ENCODE measurements around the gene KRT33B. TPM values are rescaled to one million over a fixed set of nuclear protein-coding genes. Genes with fewer than 3 reads are reported as not detected.

The KRT33B gene
- total RNA-seq, 1 experiment from 2014 or later, result not detected

DNA sequence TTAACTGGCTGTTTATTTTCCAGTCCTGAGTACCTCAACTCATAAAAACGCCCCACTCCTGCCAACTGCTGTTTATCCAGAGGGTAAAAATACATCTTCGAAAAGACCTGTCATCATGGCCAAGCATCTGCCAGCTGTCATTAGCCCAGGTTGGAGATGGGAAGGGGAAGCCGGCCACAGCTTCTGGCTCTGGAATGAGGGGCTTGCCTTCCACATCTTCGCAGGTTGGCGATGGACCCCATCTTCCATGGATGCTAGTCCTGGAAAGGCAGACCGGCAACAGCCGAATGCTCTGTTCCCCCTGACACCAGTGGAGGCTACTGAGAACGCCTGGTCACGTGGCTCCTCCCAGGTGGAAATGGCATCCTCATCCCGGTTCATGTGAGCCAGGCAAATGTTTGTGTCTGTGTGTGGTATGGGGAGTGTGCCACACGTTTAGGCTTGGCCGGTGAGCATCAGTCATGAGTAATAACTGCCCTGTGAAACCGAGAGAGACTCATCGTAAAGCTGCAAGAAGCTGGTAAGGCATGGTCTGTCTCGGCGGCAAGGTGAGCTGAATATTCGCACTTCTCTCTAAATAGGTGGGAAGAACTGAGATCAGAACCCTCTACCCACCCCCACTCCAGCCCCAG, 53.7 kb downstream of the KRT33B start:
- H3K36me3 Mint-ChIP-seq (ENCODE audit: insufficient read depth in 1 of 3, low read depth in 3 of 3), result peaks cover 0 to 15% (median 12%) of the 10 kb centered on the region in 3 experiments; a peak in 1 of 7 replicates
- H3K27me3 Mint-ChIP-seq (ENCODE audit: low read depth), result peaks cover 9% of the 10 kb centered on the region
- H3K9me3 ChIP-seq (ENCODE audit: control insufficient read depth, low read depth, low read length), result no peaks in the 10 kb centered on the region
- H2AFZ ChIP-seq (ENCODE audit: low read length), result no peak overlapping the region
- no peak overlapping the region for H3K27ac Mint-ChIP-seq
- H4K20me1 ChIP-seq (ENCODE audit: control insufficient read depth, insufficient read depth, insufficient read length), result no peaks in the 10 kb centered on the region
- no CpG with 5 or more reads among the region's 17 CpGs for WGBS (ENCODE audit: extremely low coverage, insufficient read length, low lambda C conversion rate)
- no peak for DNase-seq
- H4K91ac ChIP-seq (ENCODE audit: insufficient read length, low read depth, low read length), result no peak overlapping the region
- no peak overlapping the region; the same call in 1 of the 2 replicates for H3K4ac ChIP-seq (ENCODE audit: low read depth, low read length)
- no peaks in the 10 kb centered on the region for H3K79me1 ChIP-seq (ENCODE audit: insufficient read depth, low read depth, low read length, poor library complexity, severe bottlenecking)
- no peak overlapping the region for H3K4me3 Mint-ChIP-seq
- H3K9ac ChIP-seq (ENCODE audit: extremely low read depth, insufficient read length, low read length), result no peak overlapping the region
- H2BK120ac ChIP-seq (ENCODE audit: low read depth, low read length, poor library complexity, severe bottlenecking), result no peak overlapping the region
- no peak overlapping the region for H3K27ac ChIP-seq (ENCODE audit: insufficient read length, low read depth, low read length)
- peaks cover 0 to 3% of the 10 kb centered on the region in 2 experiments; a peak in 1 of 4 replicates for H3K4me1 Mint-ChIP-seq
- no peak overlapping the region for H3K4me2 ChIP-seq (ENCODE audit: insufficient read depth, insufficient read length, low read length)
- H3K79me2 ChIP-seq (ENCODE audit: insufficient read depth, low read length), result no peaks in the 10 kb centered on the region
- no peaks in the 10 kb centered on the region for H3K27me3 ChIP-seq (ENCODE audit: insufficient read depth, low read length)
- no peak overlapping the region for H3K23ac ChIP-seq (ENCODE audit: insufficient read length, low read depth, low read length)
- H3K18ac ChIP-seq (ENCODE audit: insufficient read length, low read depth, low read length), result no peak overlapping the region
- no peak overlapping the region for H4K5ac ChIP-seq (ENCODE audit: insufficient read length, low read depth, low read length)
- no peak overlapping the region for H2BK12ac ChIP-seq (ENCODE audit: insufficient read length, low read depth, low read length)
- H4K8ac ChIP-seq (replicated peaks; ENCODE audit: insufficient read length, low read depth, low read length), result no peak overlapping the region
- no peak overlapping the region for H3K56ac ChIP-seq (ENCODE audit: insufficient read length, low read depth, low read length)
- H3T11ph ChIP-seq (ENCODE audit: low read length), result no peak overlapping the region
- H2AK5ac ChIP-seq (ENCODE audit: insufficient read length, low read length), result no peak overlapping the region
- H3K14ac ChIP-seq (ENCODE audit: insufficient read depth, low read length), result no peak overlapping the region; the same call in 1 of the 2 replicates
- H2BK5ac ChIP-seq (ENCODE audit: insufficient read length, low read length), result no peak overlapping the region
- no peak overlapping the region for H2BK20ac ChIP-seq (ENCODE audit: low read depth, low read length, poor library complexity, severe bottlenecking)
- H3K9me3 Mint-ChIP-seq, result peaks cover 16% of the 10 kb centered on the region in 2 experiments; a peak in 4 of 5 replicates
- H2BK15ac ChIP-seq (ENCODE audit: low read depth, low read length), result no peak overlapping the region
- TF ChIP-seq, protein P1, sequence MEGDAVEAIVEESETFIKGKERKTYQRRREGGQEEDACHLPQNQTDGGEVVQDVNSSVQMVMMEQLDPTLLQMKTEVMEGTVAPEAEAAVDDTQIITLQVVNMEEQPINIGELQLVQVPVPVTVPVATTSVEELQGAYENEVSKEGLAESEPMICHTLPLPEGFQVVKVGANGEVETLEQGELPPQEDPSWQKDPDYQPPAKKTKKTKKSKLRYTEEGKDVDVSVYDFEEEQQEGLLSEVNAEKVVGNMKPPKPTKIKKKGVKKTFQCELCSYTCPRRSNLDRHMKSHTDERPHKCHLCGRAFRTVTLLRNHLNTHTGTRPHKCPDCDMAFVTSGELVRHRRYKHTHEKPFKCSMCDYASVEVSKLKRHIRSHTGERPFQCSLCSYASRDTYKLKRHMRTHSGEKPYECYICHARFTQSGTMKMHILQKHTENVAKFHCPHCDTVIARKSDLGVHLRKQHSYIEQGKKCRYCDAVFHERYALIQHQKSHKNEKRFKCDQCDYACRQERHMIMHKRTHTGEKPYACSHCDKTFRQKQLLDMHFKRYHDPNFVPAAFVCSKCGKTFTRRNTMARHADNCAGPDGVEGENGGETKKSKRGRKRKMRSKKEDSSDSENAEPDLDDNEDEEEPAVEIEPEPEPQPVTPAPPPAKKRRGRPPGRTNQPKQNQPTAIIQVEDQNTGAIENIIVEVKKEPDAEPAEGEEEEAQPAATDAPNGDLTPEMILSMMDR (conservative IDR thresholded peaks at IDR 0.05), result no peak
- no peaks in the 10 kb centered on the region for H3K23me2 ChIP-seq (ENCODE audit: insufficient read length, low read depth, low read length, poor library complexity, severe bottlenecking)
- no peaks in the 10 kb centered on the region; the same call in 1 of the 2 replicates for H3K4me1 ChIP-seq (ENCODE audit: insufficient read depth, low read length)

All from H9 (cell line).